HPDE6-E6E7 (cell line): ENCODE measurements around the gene PKMYT1.

Experiments used
- DNase-seq: peaks from one replicate; pipeline ENCODE4 v3.0.0; 2011; ENCODE audit warnings: missing footprints; ENCODE audit errors: extremely low spot score

PKMYT1 gene

GRCh38 chr16:3017794-3018506 lies 37.7 kb upstream of the PKMYT1 start, which contains the start of gene CLDN6:
TSS of gene CLDN6 (minus strand) at chr16:3018183. CDS start at chr16:3016021, 2,162 bp downstream.
- DNase-seq: no peak

GRCh38 chr16:3017344-3017743 lies 37.1 kb upstream of the PKMYT1 start:
- DNase-seq: no peak

GRCh38 chr16:3015865-3016521 lies 35.7 kb upstream of the PKMYT1 start:
- DNase-seq: no peak

GRCh38 chr16:3014971-3015370 lies 34.7 kb upstream of the PKMYT1 start:
- DNase-seq: no peak

- no peak for DNase-seq
Measured at GRCh38 chr16:3013998-3014690, 33.9 kb upstream of the PKMYT1 start.

- no peak for DNase-seq
Measured at GRCh38 chr16:3013491-3013951, 33.3 kb upstream of the PKMYT1 start.

- no peak for DNase-seq
Measured at GRCh38 chr16:3012828-3013420, 32.7 kb upstream of the PKMYT1 start, which contains the start of gene CLDN9. TSS of gene CLDN9 (plus strand) at chr16:3012923. CDS start at chr16:3013363, 440 bp downstream.

GRCh38 chr16:3012246-3012645 lies 32.0 kb upstream of the PKMYT1 start:
- DNase-seq: no peak

- DNase-seq: no peak
Measured at GRCh38 chr16:3010510-3010909, 30.3 kb upstream of the PKMYT1 start.

GRCh38 chr16:3009568-3010390 lies 29.5 kb upstream of the PKMYT1 start:
- DNase-seq: no peak

GRCh38 chr16:3008690-3009037 lies 28.4 kb upstream of the PKMYT1 start:
- DNase-seq: no peak

- DNase-seq: no peak
Measured at GRCh38 chr16:3007957-3008689, 27.9 kb upstream of the PKMYT1 start.

GRCh38 chr16:3007059-3007956 lies 27.1 kb upstream of the PKMYT1 start:
- no peak for DNase-seq

GRCh38 chr16:3004781-3005284 lies 24.6 kb upstream of the PKMYT1 start:
- no peak for DNase-seq

- DNase-seq: no peak
Measured at GRCh38 chr16:3004319-3004718, 24.1 kb upstream of the PKMYT1 start.

GRCh38 chr16:3003582-3004270 lies 23.5 kb upstream of the PKMYT1 start:
- DNase-seq: peak; percentile 98

GRCh38 chr16:3001316-3001715 lies 21.1 kb upstream of the PKMYT1 start:
- no peak for DNase-seq

GRCh38 chr16:3000540-3000939 lies 20.3 kb upstream of the PKMYT1 start:
- DNase-seq: no peak

GRCh38 chr16:2999929-3000328 lies 19.7 kb upstream of the PKMYT1 start:
- no peak for DNase-seq
